ENCODE measurements around the gene SYNGR2.

Gene SYNGR2

GRCh38 chr17:78144736-78145641 is 23.4 kb upstream of the SYNGR2 start:
- DNase-seq (ENCODE audit: low read depth): no peak
- no peak overlapping the region for H3K4me3 ChIP-seq (ENCODE audit: low read length)

DNA sequence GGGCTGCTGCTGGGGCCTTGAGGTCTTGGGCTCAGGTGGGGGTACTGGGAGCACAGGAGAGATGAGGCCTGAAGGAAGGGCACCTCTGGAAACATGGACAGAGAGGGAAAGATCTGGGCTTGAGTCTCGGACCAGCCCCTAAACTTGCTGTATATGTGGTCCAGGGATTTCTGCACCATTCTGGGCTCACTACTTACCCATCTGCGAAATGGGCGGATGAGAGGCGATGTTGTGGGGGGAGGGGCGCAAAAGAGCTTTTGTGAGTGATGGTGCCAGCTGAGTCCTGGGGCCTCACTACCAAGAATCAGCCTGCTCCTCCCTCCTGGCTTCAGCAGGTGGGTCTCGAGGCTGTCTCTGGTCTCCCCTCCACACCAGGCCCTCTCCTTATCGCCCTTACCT is 21.9 kb upstream of the SYNGR2 start:
- no peak for DNase-seq (ENCODE audit: low read depth)
- no peak overlapping the region for H3K4me3 ChIP-seq (ENCODE audit: low read length)
- TF ChIP-seq, protein P1, sequence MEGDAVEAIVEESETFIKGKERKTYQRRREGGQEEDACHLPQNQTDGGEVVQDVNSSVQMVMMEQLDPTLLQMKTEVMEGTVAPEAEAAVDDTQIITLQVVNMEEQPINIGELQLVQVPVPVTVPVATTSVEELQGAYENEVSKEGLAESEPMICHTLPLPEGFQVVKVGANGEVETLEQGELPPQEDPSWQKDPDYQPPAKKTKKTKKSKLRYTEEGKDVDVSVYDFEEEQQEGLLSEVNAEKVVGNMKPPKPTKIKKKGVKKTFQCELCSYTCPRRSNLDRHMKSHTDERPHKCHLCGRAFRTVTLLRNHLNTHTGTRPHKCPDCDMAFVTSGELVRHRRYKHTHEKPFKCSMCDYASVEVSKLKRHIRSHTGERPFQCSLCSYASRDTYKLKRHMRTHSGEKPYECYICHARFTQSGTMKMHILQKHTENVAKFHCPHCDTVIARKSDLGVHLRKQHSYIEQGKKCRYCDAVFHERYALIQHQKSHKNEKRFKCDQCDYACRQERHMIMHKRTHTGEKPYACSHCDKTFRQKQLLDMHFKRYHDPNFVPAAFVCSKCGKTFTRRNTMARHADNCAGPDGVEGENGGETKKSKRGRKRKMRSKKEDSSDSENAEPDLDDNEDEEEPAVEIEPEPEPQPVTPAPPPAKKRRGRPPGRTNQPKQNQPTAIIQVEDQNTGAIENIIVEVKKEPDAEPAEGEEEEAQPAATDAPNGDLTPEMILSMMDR (conservative IDR thresholded peaks at IDR 0.05; ENCODE audit: low read depth, low read length): no peak

More at GRCh38 chr17:78144736-78145641, 23.4 kb upstream of the SYNGR2 start:
- TF ChIP-seq, protein P1 (conservative IDR thresholded peaks at IDR 0.05; ENCODE audit: low read depth, low read length): no peak

DNA sequence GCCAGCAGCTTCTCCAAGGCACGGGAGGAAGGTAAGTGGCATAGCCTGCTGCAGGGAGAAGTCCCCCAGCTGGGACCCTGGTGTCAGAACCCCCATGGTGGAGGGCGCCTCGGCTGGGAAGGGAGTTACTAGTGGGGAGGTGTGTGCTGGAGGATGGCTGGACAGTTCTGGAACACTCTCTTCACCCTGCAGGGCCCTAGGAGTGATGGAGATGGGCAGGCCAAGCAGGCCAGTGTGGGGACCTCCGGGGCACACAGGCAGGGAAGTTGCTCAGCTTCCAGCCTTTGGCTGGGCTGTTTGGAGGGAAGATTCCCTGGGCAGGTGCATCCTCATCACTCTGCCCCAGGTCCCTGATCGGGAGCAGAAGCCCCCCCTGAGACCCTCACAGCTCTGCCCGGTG is 21.5 kb upstream of the SYNGR2 start:
- DNase-seq (ENCODE audit: low read depth): no peak

DNA sequence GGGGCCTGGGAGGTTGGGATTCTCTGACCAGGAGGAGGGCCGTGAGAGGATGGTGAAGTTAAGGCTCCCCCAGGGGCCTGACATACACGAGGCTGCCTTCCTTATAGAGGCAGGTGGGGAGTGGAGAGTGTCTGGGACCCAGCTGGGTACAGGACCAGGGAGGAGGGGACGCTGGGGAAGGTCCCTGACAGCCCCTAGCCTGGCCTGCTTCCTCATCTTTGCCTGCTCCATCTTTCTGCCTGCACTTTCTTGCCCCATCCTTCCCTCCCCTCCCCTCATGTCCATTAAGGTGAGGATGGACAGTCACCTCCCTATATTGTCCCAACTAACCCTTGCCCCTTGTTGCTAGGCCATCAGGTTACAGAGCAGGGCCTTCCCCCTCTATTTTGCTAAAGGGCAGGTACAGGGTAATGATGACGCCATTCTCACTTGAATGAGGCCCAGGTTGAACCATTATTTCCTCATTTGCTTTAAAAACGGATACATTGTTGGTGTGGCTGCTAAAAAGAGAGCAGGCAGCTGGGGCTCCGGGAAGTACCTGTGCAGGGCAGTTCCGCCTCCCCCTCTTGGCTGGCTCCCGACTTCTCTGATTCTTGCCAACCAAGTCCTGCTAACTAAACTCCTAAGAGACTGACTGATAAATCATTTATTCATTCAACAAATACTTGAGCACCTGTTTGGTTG is 20.9 kb upstream of the SYNGR2 start:
- no peak overlapping the region for H3K4me3 ChIP-seq (ENCODE audit: low read length)
- TF ChIP-seq, protein P1 (conservative IDR thresholded peaks at IDR 0.05; ENCODE audit: low read depth, low read length): no peak
- no peak for DNase-seq (ENCODE audit: low read depth)

More for the DNA sequence above, 21.5 kb upstream of the SYNGR2 start:
- TF ChIP-seq, protein P1 (conservative IDR thresholded peaks at IDR 0.05; ENCODE audit: low read depth, low read length): no peak
- H3K4me3 ChIP-seq (ENCODE audit: low read length): no peak overlapping the region

- no peak for DNase-seq (ENCODE audit: low read depth)
- H3K4me3 ChIP-seq (ENCODE audit: low read length): no peak overlapping the region
- TF ChIP-seq, protein P1 (conservative IDR thresholded peaks at IDR 0.05; ENCODE audit: low read depth, low read length): no peak
Observed at GRCh38 chr17:78148286-78149016, 19.9 kb upstream of the SYNGR2 start.

- TF ChIP-seq, protein P1 (conservative IDR thresholded peaks at IDR 0.05; ENCODE audit: low read depth, low read length): no peak
- H3K4me3 ChIP-seq (ENCODE audit: low read length): no peak overlapping the region
- DNase-seq (ENCODE audit: low read depth): no peak
Observed at GRCh38 chr17:78151514-78152008, 16.8 kb upstream of the SYNGR2 start.
